HG03439 (cell line): ENCODE results near the gene TRIM63.

Source experiments
- ATAC-seq: cut with Tn5 transposase; IDR thresholded peaks from one replicate; pipeline ENCODE4 v1.9.1; 2021; ENCODE audit warnings: mild to moderate bottlenecking, moderate library complexity; ENCODE audit not compliant: unreplicated experiment

The TRIM63 gene

DNA sequence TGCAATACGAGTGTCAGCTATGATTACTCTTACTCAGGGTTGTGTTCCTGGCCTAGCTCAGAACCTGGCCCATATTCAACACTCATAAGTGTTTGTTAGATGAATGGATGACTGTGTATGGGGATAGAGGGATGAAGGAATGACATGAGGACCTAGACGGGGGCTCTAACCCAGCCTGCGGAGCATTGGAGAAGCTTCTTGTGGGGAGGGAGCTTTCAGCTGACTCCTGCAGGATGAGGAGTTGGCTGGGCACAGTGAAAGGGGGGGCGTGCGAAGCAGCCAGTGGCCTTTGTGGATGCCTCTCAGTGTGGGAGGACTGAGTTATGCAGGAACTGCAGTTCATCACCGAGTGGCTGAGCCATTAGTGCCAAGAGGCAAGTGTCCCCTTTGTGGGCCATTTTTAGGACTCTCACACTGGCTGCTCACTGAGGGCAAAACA, 47.1 kb downstream of the TRIM63 start:
- ATAC-seq: no peak

DNA sequence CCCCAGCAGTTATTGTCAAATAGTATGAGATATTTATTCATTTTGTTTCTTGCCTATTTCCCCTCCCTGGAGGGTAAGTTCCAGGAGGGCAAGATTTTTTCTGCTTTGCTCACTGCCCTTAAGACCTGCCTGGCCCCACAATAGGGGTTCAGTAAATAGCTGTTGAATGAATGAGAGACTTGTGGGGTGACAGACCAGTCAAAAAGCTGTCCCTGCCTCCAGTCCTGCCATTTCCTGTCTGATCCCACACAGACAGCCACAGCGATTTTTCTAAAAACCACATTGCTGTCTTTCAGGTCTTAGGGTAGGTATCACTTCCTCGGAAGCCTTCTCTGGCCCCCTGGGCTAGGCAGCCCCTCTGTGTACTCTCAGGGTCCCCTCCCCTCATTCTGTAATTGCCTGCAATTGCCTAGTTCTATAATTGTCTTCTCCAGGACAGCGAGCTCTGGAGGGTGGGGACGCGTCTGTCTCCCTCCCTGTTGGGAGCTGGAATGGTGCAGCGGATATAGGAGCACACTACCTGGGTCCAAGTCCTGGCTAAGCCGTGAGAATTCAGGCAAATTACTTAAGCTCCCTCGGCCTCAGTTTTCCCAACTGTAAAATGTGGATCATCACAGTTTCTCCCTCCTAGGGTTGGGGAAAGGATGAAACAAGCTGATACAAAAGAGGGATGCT, 47.7 kb downstream of the TRIM63 start:
- no peak for ATAC-seq

DNA sequence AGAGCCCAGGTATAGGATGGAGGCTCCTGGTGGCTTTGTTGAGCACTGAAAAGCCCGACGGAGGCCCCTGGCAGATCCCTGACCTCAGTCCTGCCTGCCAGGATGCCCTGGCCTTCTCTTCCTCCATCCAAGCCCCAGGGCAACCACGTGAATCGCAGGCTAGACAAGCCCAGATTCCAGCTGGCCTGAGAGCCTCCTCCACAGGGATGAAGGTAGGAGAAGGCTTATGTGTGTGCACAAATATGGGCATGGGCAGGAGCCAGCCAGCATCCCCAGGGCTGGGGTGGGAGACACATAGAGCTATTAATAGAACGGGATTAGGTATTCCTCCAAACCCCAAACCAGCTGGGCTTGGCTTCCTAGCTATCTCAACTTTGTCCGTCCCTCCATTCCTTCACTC, 49.8 kb downstream of the TRIM63 start:
- no peak for ATAC-seq

DNA sequence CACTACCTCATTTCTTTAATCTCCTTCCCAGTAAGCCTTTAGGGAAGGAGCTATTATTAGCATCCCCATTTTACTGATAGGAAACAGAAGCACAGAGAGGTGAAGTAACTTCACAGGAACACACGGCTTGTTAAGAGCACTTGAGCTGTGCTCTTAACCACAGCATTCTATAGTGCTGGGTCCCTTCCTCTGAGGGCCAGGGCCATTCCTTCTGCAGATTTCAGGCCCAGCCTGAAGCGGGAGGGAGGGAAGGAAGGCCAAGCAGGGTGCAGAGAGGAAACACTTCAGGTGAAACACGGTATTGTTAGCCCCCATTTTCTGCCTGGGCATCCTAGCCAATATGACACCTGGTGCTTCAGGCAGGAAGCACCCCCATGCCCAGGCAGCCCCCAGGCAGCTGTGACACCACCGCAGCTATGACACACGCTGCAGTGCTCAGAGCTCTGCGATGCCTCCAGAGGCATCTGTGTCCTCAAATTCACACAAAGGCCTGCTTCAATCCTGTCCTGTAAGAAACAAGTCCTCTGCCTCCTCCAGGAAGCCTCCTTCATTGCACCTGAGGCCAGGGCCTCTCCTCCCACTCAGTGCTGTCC, 50.4 kb downstream of the TRIM63 start:
- no peak for ATAC-seq

DNA sequence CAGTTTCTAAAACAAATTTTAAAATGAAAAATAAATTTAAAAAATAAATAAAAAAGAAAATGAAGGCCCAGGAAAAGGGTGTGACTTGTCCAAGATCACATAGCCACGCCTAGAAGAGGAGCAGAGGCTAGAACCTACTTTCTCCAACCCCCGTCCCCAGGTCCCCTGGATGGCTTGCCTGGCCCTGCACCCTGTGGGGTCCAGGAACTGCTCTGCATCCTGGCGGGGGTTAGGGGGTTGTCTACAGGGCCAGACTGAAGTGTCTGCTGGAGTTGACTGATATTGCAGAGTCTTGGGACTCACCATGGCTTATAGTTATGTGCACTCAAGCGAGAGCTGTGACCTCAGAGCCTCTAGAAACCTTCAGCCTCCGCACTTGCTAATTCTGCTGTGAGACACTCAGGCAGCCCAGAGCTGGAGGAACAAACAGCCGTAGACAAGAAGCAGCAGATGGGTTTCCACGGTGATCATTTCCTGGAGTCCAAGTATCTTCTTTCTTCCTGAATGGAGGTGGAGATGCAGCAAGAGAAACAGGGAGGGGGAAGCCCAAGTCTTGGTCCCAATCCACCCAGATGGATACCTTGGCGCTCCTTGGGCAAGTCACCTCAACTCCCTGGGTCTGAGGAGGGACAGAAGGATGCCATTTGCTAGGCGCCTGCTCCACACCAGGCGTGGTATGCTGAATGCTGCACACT, 51.0 kb downstream of the TRIM63 start:
- no peak for ATAC-seq

DNA sequence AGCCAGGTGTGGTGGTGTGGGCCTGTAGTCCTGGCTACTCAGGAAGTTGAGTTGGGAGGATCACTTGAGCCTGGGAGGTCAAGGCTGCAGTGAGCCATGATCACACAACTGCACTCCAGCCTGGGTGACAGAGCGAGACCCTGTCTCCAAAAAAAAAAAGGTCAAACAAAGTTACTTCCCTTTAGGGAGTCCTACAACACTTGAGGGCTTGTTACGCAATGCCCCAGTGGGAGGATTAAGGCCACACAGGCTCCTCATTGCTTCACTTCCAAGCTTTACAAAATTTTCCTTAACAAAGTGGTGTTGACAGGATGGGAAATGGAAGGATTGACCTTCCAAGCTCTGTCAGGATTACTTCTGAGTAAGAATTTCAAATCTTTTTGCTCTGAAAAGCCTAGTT, 52.1 kb downstream of the TRIM63 start:
- no peak for ATAC-seq

DNA sequence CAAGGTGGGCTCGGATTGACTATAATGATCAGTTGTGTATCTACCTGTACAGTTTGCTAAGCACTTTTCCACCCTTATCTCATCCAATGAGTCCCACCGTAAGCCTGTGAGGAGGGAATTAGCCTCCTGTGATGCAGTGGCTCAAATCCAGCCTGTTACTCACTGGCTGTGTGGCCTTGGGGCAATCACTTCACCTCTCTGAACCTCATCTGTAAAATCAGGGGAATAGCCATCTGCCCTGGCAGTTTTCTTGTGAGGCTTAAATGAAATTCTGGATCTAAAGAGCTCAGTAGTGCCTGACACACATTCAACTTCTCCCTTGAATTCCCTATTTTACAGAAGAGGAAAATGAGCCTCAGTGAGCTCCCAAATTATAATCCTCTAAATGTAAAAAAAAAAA, 53.3 kb downstream of the TRIM63 start:
- ATAC-seq: no peak

- no peak for ATAC-seq
These were observed 54.6 kb downstream of the TRIM63 start for GRCh38 chr1:26012864-26013263.

- ATAC-seq: no peak
These were observed 56.6 kb downstream of the TRIM63 start for GRCh38 chr1:26010825-26011224.

- no peak for ATAC-seq
These were observed 57.5 kb downstream of the TRIM63 start for GRCh38 chr1:26009796-26010447.

DNA sequence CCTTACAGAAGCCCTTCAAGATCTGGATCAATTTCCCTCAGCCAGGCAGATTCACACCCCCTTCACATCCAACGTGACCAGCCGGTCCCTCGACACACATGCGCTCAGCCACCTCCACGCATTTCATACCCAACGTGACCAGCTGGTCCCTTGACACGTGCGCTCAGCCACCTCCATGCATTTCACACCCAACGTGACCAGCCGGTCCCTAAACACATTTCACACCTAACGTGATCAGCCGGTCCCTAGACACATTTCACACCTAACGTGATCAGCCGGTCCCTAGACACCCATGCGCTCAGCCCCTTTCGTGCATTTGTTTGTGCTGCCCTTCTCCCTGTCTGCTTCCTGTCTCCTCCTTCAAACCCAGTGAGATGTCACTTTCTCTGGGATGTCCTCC, 60.7 kb downstream of the TRIM63 start:
- ATAC-seq: no peak

GRCh38 chr1:26005434-26006105, 61.9 kb downstream of the TRIM63 start:
- no peak for ATAC-seq

DNA sequence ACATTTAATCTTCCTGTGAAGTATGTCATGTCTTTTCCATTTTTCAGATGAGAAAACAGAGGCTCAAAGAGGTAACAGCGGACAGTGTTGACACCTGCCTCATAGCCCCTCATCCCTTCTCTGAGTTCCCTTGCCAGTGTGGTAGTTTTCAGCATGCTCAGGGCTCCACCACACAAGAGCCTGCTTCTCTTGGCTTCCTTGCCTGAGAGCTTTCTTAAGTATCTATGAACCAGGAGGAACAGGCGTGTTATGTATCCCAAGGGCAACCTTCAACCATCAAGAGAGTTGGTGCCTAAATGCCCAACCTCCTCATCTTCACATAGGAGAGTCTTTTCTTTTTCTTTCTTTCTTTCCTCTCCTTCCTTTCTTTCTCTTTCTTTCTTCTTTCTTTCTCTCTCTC, 63.7 kb downstream of the TRIM63 start:
- no peak for ATAC-seq

GRCh38 chr1:26003262-26003661, 64.2 kb downstream of the TRIM63 start:
- ATAC-seq: no peak
